H9 (cell line): Measurements from ENCODE around the gene MAPK8IP3. TPM values are rescaled to one million over a fixed set of nuclear protein-coding genes. Genes with fewer than 3 reads are reported as not detected.

Experiments used
- DNase-seq: peaks from one replicate; pipeline ENCODE4 v3.0.0-alpha.2; 2017
- H2AFZ ChIP-seq: one replicate; pipeline ENCODE4 v1.6.1; 2013; ENCODE audit warnings: mild to moderate bottlenecking, low read length, control low read depth, moderate library complexity
- H2AK5ac ChIP-seq: 2 replicates; pipeline ENCODE4 v1.6.1; 2013; ENCODE audit warnings: low read length, control low read depth, mixed read lengths; ENCODE audit not compliant: insufficient read length
- H2BK120ac ChIP-seq: one replicate; pipeline ENCODE4 v1.6.1; 2013; ENCODE audit warnings: low read depth, mild to moderate bottlenecking, low read length, control low read depth, inconsistent platforms; ENCODE audit not compliant: poor library complexity, severe bottlenecking
- H2BK12ac ChIP-seq: 2 replicates; pipeline ENCODE4 v1.6.1; 2013; ENCODE audit warnings: low read length, control low read depth, mixed read lengths, low read depth; ENCODE audit not compliant: insufficient read length
- H2BK15ac ChIP-seq: 2 replicates; pipeline ENCODE4 v1.6.1; 2013; ENCODE audit warnings: low read depth, low read length, control low read depth
- H2BK20ac ChIP-seq: one replicate; pipeline ENCODE4 v1.6.1; 2013; ENCODE audit warnings: low read depth, mild to moderate bottlenecking, low read length, control low read depth, inconsistent platforms; ENCODE audit not compliant: poor library complexity, severe bottlenecking
- H2BK5ac ChIP-seq: 2 replicates; pipeline ENCODE4 v1.6.1; 2013; ENCODE audit warnings: low read length, control low read depth, mixed read lengths; ENCODE audit not compliant: insufficient read length
- H3K14ac ChIP-seq: 2 replicates; pipeline ENCODE4 v1.6.1; 2013; ENCODE audit warnings: low read length, control low read depth; ENCODE audit not compliant: insufficient read depth
- H3K18ac ChIP-seq: 2 replicates; pipeline ENCODE4 v1.6.1; 2013; ENCODE audit warnings: low read depth, mild to moderate bottlenecking, mixed read lengths, low read length, control low read depth; ENCODE audit not compliant: insufficient read length
- H3K23ac ChIP-seq: 2 replicates; pipeline ENCODE4 v1.6.1; 2013; ENCODE audit warnings: low read length, control low read depth, mixed read lengths, low read depth; ENCODE audit not compliant: insufficient read length
- H3K23me2 ChIP-seq: 2 replicates; pipeline ENCODE4 v1.6.1; 2013; ENCODE audit warnings: low read depth, mild to moderate bottlenecking, mixed read lengths, low read length, control low read depth; ENCODE audit not compliant: insufficient read length, poor library complexity, severe bottlenecking
- H3K27ac ChIP-seq: 2 replicates; pipeline ENCODE4 v1.5.1; 2013; ENCODE audit warnings: low read length, control low read depth, mixed read lengths, low read depth; ENCODE audit not compliant: insufficient read length
- H3K27me3 ChIP-seq: 2 replicates; pipeline ENCODE4 v1.6.1; 2013; ENCODE audit warnings: low read length, control low read depth, inconsistent platforms; ENCODE audit not compliant: insufficient read depth
- H3K4ac ChIP-seq: 2 replicates; pipeline ENCODE4 v1.6.1; 2013; ENCODE audit warnings: low read depth, mild to moderate bottlenecking, control low read depth, inconsistent platforms, low read length, moderate library complexity
- H3K4me1 ChIP-seq: 2 replicates; pipeline ENCODE4 v1.6.1; 2013; ENCODE audit warnings: low read length, control low read depth, inconsistent platforms; ENCODE audit not compliant: insufficient read depth
- H3K4me2 ChIP-seq: 2 replicates; pipeline ENCODE4 v1.6.1; 2013; ENCODE audit warnings: low read length, control low read depth, mixed read lengths; ENCODE audit not compliant: insufficient read length, insufficient read depth
- H3K56ac ChIP-seq: 2 replicates; pipeline ENCODE4 v1.6.1; 2013; ENCODE audit warnings: low read depth, mild to moderate bottlenecking, mixed read lengths, low read length, control low read depth; ENCODE audit not compliant: insufficient read length
- H3K79me1 ChIP-seq: 2 replicates; pipeline ENCODE4 v1.6.1; 2013; ENCODE audit warnings: low read depth, mild to moderate bottlenecking, moderate library complexity, low read length, control low read depth, inconsistent platforms; ENCODE audit not compliant: insufficient read depth, poor library complexity, severe bottlenecking
- H3K79me2 ChIP-seq: 2 replicates; pipeline ENCODE4 v1.6.1; 2013; ENCODE audit warnings: low read length, control low read depth, inconsistent platforms; ENCODE audit not compliant: insufficient read depth
- H3K9ac ChIP-seq: 2 replicates; pipeline ENCODE4 v1.6.1; 2013; ENCODE audit warnings: low read length, control low read depth, mixed read lengths; ENCODE audit not compliant: insufficient read length; ENCODE audit errors: extremely low read depth
- H3K9me3 ChIP-seq: one replicate; pipeline ENCODE4 v1.6.1; 2013; ENCODE audit warnings: low read depth, low read length, inconsistent platforms; ENCODE audit not compliant: control insufficient read depth
- H3T11ph ChIP-seq: one replicate; pipeline ENCODE4 v1.6.1; 2013; ENCODE audit warnings: mild to moderate bottlenecking, low read length, control low read depth, inconsistent platforms
- H4K20me1 ChIP-seq: one replicate; pipeline ENCODE4 v1.6.1; 2013; ENCODE audit not compliant: control insufficient read depth, insufficient read length, insufficient read depth
- H4K5ac ChIP-seq: 2 replicates; pipeline ENCODE4 v1.6.1; 2013; ENCODE audit warnings: low read depth, mild to moderate bottlenecking, mixed read lengths, low read length, control low read depth; ENCODE audit not compliant: insufficient read length
- H4K8ac ChIP-seq: replicated peaks from 2 replicates; pipeline ENCODE4 v1.6.1; 2013; ENCODE audit warnings: low read length, control low read depth, mixed read lengths, low read depth; ENCODE audit not compliant: insufficient read length
- H4K91ac ChIP-seq: 2 replicates; pipeline ENCODE4 v1.6.1; 2013; ENCODE audit warnings: low read depth, mild to moderate bottlenecking, moderate library complexity, mixed read lengths, low read length, control low read depth; ENCODE audit not compliant: insufficient read length
- H3K27ac Mint-ChIP-seq, 3 experiments: 2 replicates in 2 of 3; 3 replicates in 1 of 3; pipeline ENCODE4 v1.8.0; 2020 to 2021; ENCODE audit warnings: mixed read lengths in 3 of 3, mild to moderate bottlenecking in 1 of 3, moderate library complexity in 1 of 3
- H3K27me3 Mint-ChIP-seq: 2 replicates; pipeline ENCODE4 v1.8.0; 2021; ENCODE audit warnings: low read depth, mild to moderate bottlenecking, moderate library complexity, mixed read lengths
- H3K36me3 Mint-ChIP-seq, 3 experiments: 2 replicates in 2 of 3; 3 replicates in 1 of 3; pipeline ENCODE4 v1.8.0; 2020 to 2021; ENCODE audit warnings: low read depth in 3 of 3, mixed read lengths in 3 of 3; ENCODE audit not compliant: insufficient read depth in 1 of 3
- H3K4me1 Mint-ChIP-seq, 2 experiments: 2 replicates each; pipeline ENCODE4 v1.8.0; 2020; ENCODE audit warnings: mixed read lengths in 2 of 2
- H3K4me3 Mint-ChIP-seq, 2 experiments: 2 replicates in 1 of 2; 3 replicates in 1 of 2; pipeline ENCODE4 v1.8.0; 2020 to 2021; ENCODE audit warnings: mild to moderate bottlenecking in 2 of 2, mixed read lengths in 2 of 2, moderate library complexity in 1 of 2
- H3K9me3 Mint-ChIP-seq, 2 experiments: 2 replicates in 1 of 2; 3 replicates in 1 of 2; pipeline ENCODE4 v1.8.0; 2020; ENCODE audit warnings: mild to moderate bottlenecking in 2 of 2, mixed read lengths in 2 of 2, moderate library complexity in 1 of 2
- CTCF ChIP-seq: fragments of 200-600 bp; sonication (generic); conservative IDR thresholded peaks from 3 replicates; pipeline ENCODE4 v1.8.0; 2021; ENCODE audit warnings: antibody characterized with exemption, mild to moderate bottlenecking
- WGBS: extraction: QIAGEN DNeasy Blood & Tissue Kit; methylation state at CpG from one replicate; pipeline ENCODE4 v1.1.7; 2013; ENCODE audit warnings: missing lambda C conversion rate, low lambda C conversion rate, mixed read lengths; ENCODE audit not compliant: insufficient read length; ENCODE audit errors: extremely low coverage; 5-methylcytosine and 5-hydroxymethylcytosine counted together
- total RNA-seq: library from RNA; stranded (reverse); gene quantifications from 2 replicates; pipeline ENCODE4 v1.2.1, GENCODE V29; 2021

MAPK8IP3 gene
- total RNA-seq, 1 experiment from 2014 or later: 51.3 TPM

GRCh38 chr16:1740234-1740633 lies 34.2 kb downstream of the MAPK8IP3 start:
- Histone ChIP-seq H2AFZ (no peak overlapping the region), H3T11ph (no peak overlapping the region), H3K14ac (no peak overlapping the region), H2BK120ac (no peak overlapping the region), H3K9ac (no peak overlapping the region), H3K27ac (no peak overlapping the region), H3K23me2 (no peaks in the 10 kb centered on the region), H3K4ac (no peak overlapping the region), H2BK20ac (no peak overlapping the region), H3K4me2 (no peak overlapping the region), H4K20me1 (peaks cover 3% of the 10 kb centered on the region), H2BK12ac (no peak overlapping the region), H2BK5ac (no peak overlapping the region), H2BK15ac (no peak overlapping the region), H3K27me3 (no peaks in the 10 kb centered on the region), H4K8ac (no peak overlapping the region), H3K4me1 (no peaks in the 10 kb centered on the region), H3K23ac (no peak overlapping the region), H3K56ac (no peak overlapping the region), H3K9me3 (peaks cover 15% of the 10 kb centered on the region), H4K91ac (no peak overlapping the region), H3K79me2 (no peaks in the 10 kb centered on the region), H3K18ac (no peak overlapping the region), H2AK5ac (no peak overlapping the region), H3K79me1 (no peaks in the 10 kb centered on the region), H4K5ac (no peak overlapping the region)
- no peak for DNase-seq
- Mint-ChIP-seq H3K4me1 (no peaks in the 10 kb centered on the region), H3K27me3 (no peaks in the 10 kb centered on the region; the same call in 1 of the 2 replicates), H3K27ac (no peak overlapping the region), H3K4me3 (no peak overlapping the region), H3K9me3 (no peaks in the 10 kb centered on the region), H3K36me3 (peaks cover 0 to 3% (median 0%) of the 10 kb centered on the region in 3 experiments; a peak in 3 of 7 replicates)
- no CpG with 5 or more reads among the region's 33 CpGs for WGBS
- no peak for TF ChIP-seq CTCF
